ENCODE results near the gene FANK1.
"Not testable (repeated sequence)": the region's sequence is repeated elsewhere in the genome, so short reads cannot be mapped to it uniquely, and the experiment has no call there.

DNA sequence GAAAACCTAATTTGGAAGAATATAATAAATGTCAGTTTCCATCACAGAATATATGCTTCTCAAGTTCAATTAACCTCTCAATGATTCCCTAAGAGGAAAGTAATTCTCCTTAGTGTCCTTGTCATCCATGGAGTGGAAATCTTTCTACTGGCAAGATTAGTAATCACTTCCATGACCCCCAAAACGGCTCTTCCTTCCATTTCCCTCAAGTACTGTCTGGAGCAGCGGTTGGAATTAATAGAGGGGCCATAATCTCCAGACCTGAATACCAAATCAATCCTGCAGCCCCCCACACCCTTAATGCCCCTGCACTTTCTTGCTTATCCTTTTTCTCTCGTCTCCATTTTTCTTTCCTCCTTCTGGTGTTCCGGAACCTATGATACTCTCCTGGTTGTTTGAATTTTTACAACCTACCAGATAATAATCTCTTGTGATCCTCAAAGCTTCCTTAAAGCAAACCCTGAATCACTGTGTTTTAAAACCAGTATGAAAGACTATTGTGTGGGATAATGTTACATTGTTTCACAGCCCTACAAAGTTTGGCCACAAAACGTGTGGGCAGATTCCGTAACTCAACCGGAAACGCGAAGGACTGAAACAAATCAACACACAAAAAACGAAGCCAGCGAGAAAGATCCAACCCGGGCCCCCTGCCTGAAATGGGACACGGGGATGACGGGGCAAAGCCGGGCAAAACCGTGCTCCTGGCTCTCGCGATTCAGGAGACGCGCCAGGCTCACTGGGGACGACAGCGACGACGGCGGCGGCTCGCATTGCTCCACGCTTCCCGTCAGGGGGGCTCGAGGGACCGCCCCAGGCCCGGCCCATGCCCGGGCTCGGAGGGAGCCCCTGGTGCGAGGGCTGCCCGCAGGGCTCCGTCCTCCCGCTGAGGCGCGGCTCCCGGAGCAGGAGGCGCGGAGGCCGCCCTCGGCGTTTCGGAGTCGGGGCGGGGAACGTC, 955 bp upstream of the FANK1 start:
- TF ChIP-seq, protein P1, sequence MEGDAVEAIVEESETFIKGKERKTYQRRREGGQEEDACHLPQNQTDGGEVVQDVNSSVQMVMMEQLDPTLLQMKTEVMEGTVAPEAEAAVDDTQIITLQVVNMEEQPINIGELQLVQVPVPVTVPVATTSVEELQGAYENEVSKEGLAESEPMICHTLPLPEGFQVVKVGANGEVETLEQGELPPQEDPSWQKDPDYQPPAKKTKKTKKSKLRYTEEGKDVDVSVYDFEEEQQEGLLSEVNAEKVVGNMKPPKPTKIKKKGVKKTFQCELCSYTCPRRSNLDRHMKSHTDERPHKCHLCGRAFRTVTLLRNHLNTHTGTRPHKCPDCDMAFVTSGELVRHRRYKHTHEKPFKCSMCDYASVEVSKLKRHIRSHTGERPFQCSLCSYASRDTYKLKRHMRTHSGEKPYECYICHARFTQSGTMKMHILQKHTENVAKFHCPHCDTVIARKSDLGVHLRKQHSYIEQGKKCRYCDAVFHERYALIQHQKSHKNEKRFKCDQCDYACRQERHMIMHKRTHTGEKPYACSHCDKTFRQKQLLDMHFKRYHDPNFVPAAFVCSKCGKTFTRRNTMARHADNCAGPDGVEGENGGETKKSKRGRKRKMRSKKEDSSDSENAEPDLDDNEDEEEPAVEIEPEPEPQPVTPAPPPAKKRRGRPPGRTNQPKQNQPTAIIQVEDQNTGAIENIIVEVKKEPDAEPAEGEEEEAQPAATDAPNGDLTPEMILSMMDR (IDR thresholded peaks at IDR 0.05) = not testable (repeated sequence)
- TF ChIP-seq POLR2A (IDR thresholded peaks at IDR 0.05) = not testable (repeated sequence)

Measured in heart left ventricle (tissue), 13 donors.